Heart left ventricle (tissue), 13 donors: ENCODE results near the gene PLEKHN1.

Experiments
- CTCF ChIP-seq, 12 donors: fragments of 200-600 bp; sonication (generic) in 4 of 12; IDR thresholded peaks; one replicate each; pipeline versions ENCODE4 v1.5.0 to v1.8.0; 2018 to 2022; ENCODE audit warnings: antibody characterized with exemption in 12 of 12, mild to moderate bottlenecking in 5 of 12
- POLR2A ChIP-seq, 2 donors: fragments of 450-650 bp; IDR thresholded peaks; one replicate each; pipeline ENCODE4 v1.6.1; 2017; ENCODE audit warnings: antibody characterized with exemption in 2 of 2, mild to moderate bottlenecking in 2 of 2, moderate library complexity in 2 of 2
- donor health status: ischemic (EF 13 %, LVEDD 7.1; RV severe dilation, severe dysfunction).
- donor health status: DM: no; HTN: yes; CAD: no.
- donor health status: DM: no; HTN: no; CAD: no.
- donor health status: ischemic (EF 25% LVEDD 6.9; RV normal size, moderate dysfunction).
- donor health status: ischemic (EF 25% LVEDD 5.7; RV mildly dilated, moderate dysfunction).
- donor health status: ischemic (EF 35%, LVEDD 5.7; RV mildly dilated, moderate dysfunction).
- donor health status: nonischemic (EF 11% LVEDD 7.7; RV severe dilation, severe dysfunction).
- donor health status: DM: yes; HTN: yes; CAD: no.
- donor health status: PGD.
- donor health status: ischemic (EF 29% LVEDD 5.4; RV normal size, mild dysfunction).
- donor health status: nonischemic (EF 23%, LVEDD 6.1; RV moderate dilation, normal function).

GRCh38 chr1:1006305-1007159 lies 40.2 kb downstream of the PLEKHN1 start:
- no peak for TF ChIP-seq POLR2A (IDR thresholded peaks at IDR 0.05)
- no peak for TF ChIP-seq CTCF (IDR thresholded peaks at IDR 0.05)
